ENCODE data around the gene WDSUB1. TPM values are rescaled to one million over a fixed set of nuclear protein-coding genes. Genes with fewer than 3 reads are reported as not detected.

WDSUB1 gene
- total and polyA plus RNA-seq, 3 experiments from 2014 or later, result 4.4 to 11.3 (median 4.6) TPM

DNA sequence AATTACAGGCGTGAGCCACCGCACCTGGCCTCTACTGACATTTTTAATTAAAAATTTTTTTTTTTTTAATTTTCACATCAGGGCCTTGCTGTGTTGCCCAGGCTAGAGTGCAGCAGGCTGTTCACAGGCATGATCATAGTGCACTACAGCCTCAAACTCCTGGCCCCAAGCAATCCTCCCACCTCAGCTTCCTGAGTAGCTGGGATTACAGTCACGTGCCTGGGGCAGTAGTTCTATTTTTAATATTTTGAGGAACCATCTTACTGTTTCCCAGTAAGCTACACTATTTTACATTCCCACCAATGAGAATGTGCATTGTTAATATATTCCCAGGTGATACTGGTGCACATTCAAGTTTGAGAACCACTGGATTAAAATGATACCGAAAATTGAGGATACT is 92.7 kb downstream of the WDSUB1 start:
- Histone ChIP-seq H3K9me3 (ENCODE audit: low read length) (no peaks in the 10 kb centered on the region), H3K27me3 (ENCODE audit: insufficient read depth, low read length, poor library complexity, severe bottlenecking) (no peaks in the 10 kb centered on the region), H3K36me3 (ENCODE audit: insufficient read depth, low read length) (no peaks in the 10 kb centered on the region), H3K4me1 (ENCODE audit: insufficient read depth, low read length) (no peaks in the 10 kb centered on the region), H3K4me3 (ENCODE audit: low read length) (no peak overlapping the region), H3K27ac (ENCODE audit: low read depth, low read length) (no peak overlapping the region)
- Mint-ChIP-seq H3K27ac (no peak overlapping the region), H3K9me3 (no peaks in the 10 kb centered on the region), H3K4me1 (peaks cover under 1 to 4% (median 1%) of the 10 kb centered on the region in 3 donors), H3K4me3 (no peak overlapping the region), H3K36me3 (no peaks in the 10 kb centered on the region), H3K27me3 (peaks cover 0 to 5% of the 10 kb centered on the region in 2 donors)
- ChIA-PET CTCF (no interaction called here), POLR2A (no interaction called here)
- DNase-seq, result no peak

DNA sequence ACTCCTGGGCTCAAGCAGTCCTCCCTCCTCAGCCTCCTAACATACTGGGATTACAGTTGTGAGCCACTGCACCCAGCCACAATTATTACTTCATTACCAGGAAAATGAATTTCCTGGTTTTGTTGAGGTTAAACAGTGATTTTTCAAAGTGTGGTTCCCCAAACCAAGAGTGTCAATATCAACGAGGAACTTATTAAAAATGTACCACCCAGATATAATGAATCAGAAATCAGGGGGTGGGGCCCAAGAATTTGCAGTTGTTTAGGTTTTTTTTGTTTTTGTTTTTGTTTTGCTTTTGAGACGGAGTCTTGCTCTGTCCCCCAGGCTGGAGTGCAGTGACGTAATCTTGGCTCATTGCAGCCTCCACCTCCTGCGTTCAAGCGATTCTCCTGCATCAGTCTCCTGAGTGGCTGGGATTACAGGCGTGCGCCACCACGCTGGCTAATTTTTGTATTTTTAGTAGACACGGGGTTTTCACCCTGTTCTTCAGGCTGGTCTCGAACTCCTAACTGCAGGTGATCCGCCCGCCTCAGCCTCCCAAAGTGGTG is 94.1 kb downstream of the WDSUB1 start:
- Mint-ChIP-seq H3K27ac (no peak overlapping the region), H3K4me1 (no peaks in the 10 kb centered on the region), H3K9me3 (no peaks in the 10 kb centered on the region), H3K36me3 (no peaks in the 10 kb centered on the region), H3K27me3 (peaks cover 0 to 5% of the 10 kb centered on the region in 2 donors), H3K4me3 (no peak overlapping the region)
- Histone ChIP-seq H3K36me3 (ENCODE audit: insufficient read depth, low read length) (no peaks in the 10 kb centered on the region), H3K27me3 (ENCODE audit: insufficient read depth, low read length, poor library complexity, severe bottlenecking) (no peaks in the 10 kb centered on the region), H3K9me3 (ENCODE audit: low read length) (no peaks in the 10 kb centered on the region), H3K4me3 (ENCODE audit: low read length) (no peak overlapping the region), H3K27ac (ENCODE audit: low read depth, low read length) (no peak overlapping the region), H3K4me1 (ENCODE audit: insufficient read depth, low read length) (no peaks in the 10 kb centered on the region)
- POLR2A ChIA-PET, result no interaction called here
- CTCF ChIA-PET, result no interaction called here
- DNase-seq, result no peak

DNA sequence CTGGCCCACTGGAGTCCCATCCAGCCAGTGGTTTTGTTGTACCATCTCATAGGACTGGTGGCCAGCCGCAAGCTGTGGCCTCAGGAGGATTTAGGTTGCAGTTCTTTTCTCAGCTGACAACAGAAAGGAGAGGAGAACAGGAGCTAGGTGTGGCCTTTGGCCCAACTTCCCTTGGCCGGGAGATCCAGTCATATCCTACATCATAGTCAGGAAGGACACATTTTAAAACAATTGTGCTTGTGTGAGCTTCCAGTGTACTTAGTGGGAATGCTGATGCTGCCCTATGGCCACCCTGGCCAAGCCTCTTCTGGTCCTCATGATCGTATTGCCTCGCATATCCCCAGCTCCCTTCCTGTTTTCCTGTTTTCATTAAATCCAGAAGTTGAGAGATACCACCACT is 98.1 kb downstream of the WDSUB1 start:
- no peaks in the 10 kb centered on the region for H3K4me1 ChIP-seq (ENCODE audit: insufficient read depth, low read length)
- H3K27ac Mint-ChIP-seq, result no peak overlapping the region
- no peak overlapping the region for H3K4me3 ChIP-seq (ENCODE audit: low read length)
- peaks cover 0 to 2% of the 10 kb centered on the region in 2 donors for H3K27me3 Mint-ChIP-seq
- no peak overlapping the region for H3K4me3 Mint-ChIP-seq
- no peak overlapping the region for H3K27ac ChIP-seq (ENCODE audit: low read depth, low read length)
- no peak for DNase-seq
- H3K4me1 Mint-ChIP-seq, result peaks cover 0 to 5% (median 0%) of the 10 kb centered on the region in 3 donors
- no peaks in the 10 kb centered on the region for H3K9me3 ChIP-seq (ENCODE audit: low read length)
- ChIA-PET CTCF (interaction anchor here (1.3 kb wide), 1 partner anchor 8 kb away, joined by 3 read pairs; no protein-coding TSS in a partner anchor), POLR2A (no interaction called here)
- H3K27me3 ChIP-seq (ENCODE audit: insufficient read depth, low read length, poor library complexity, severe bottlenecking), result no peaks in the 10 kb centered on the region
- H3K9me3 Mint-ChIP-seq, result no peaks in the 10 kb centered on the region
- no peaks in the 10 kb centered on the region for H3K36me3 Mint-ChIP-seq
- H3K36me3 ChIP-seq (ENCODE audit: insufficient read depth, low read length), result no peaks in the 10 kb centered on the region

DNA sequence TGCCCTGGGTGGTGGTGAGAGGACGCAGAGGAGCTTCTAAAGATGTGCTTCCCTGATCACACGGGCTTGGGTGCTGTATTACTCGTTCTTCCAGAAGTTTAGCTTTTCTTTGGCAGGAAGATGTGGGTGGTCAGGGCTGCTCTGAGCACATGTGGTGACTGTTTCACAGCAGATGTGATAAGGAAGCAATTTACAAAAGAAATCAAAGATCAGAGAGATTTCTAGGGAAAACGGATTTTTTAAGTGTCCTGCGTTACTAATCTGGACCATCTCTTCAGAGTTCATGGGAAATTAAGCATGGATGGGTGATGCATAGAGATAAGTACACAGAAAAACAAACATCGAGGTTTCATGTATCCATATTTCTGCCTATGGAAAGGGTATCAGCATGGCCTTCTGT is 99.4 kb downstream of the WDSUB1 start:
- Histone ChIP-seq H3K9me3 (ENCODE audit: low read length) (no peaks in the 10 kb centered on the region), H3K4me1 (ENCODE audit: insufficient read depth, low read length) (no peaks in the 10 kb centered on the region), H3K36me3 (ENCODE audit: insufficient read depth, low read length) (no peaks in the 10 kb centered on the region), H3K27me3 (ENCODE audit: insufficient read depth, low read length, poor library complexity, severe bottlenecking) (no peaks in the 10 kb centered on the region), H3K4me3 (ENCODE audit: low read length) (no peak overlapping the region), H3K27ac (ENCODE audit: low read depth, low read length) (no peak overlapping the region)
- peaks cover 0 to 5% (median 0%) of the 10 kb centered on the region in 3 donors for H3K4me1 Mint-ChIP-seq
- H3K4me3 Mint-ChIP-seq, result no peak overlapping the region
- peaks cover 0 to 3% of the 10 kb centered on the region in 2 donors for H3K27me3 Mint-ChIP-seq
- ChIA-PET POLR2A (no interaction called here), CTCF (interaction anchor here (1.1 kb wide), 1 partner anchor 14 kb away, joined by 3 read pairs; no protein-coding TSS in a partner anchor)
- DNase-seq, result no peak
- H3K27ac Mint-ChIP-seq, result no peak overlapping the region
- H3K36me3 Mint-ChIP-seq, result peaks cover 0 to 8% (median 4%) of the 10 kb centered on the region in 3 donors
- no peaks in the 10 kb centered on the region for H3K9me3 Mint-ChIP-seq

DNA sequence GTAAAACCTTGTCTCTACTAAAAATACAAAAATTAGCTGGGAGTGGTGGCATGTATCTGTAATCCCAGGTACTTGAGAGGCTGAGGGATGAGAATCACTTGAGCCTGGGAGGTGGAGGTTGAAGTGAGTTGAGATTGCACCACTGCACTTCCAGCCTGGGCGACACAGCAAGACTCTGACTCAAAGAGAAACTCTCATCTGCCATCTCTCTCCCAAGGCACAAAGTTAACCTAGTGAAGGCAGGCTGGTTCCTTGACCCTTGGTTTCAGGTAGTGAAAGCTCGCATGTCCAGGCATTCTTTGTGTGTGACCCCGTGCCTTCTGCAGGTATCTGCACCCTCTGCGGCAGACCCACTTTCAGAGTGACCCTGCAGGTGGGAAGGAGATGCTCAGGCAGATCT is 100.0 kb downstream of the WDSUB1 start:
- Histone ChIP-seq H3K27ac (ENCODE audit: low read depth, low read length) (no peak overlapping the region), H3K4me1 (ENCODE audit: insufficient read depth, low read length) (no peaks in the 10 kb centered on the region), H3K9me3 (ENCODE audit: low read length) (no peaks in the 10 kb centered on the region), H3K36me3 (ENCODE audit: insufficient read depth, low read length) (no peaks in the 10 kb centered on the region), H3K4me3 (ENCODE audit: low read length) (no peak overlapping the region), H3K27me3 (ENCODE audit: insufficient read depth, low read length, poor library complexity, severe bottlenecking) (no peaks in the 10 kb centered on the region)
- peaks cover 0 to 5% (median 0%) of the 10 kb centered on the region in 3 donors for H3K4me1 Mint-ChIP-seq
- H3K4me3 Mint-ChIP-seq, result no peak overlapping the region
- no peak overlapping the region for H3K27ac Mint-ChIP-seq
- peaks cover 0 to 3% of the 10 kb centered on the region in 2 donors for H3K27me3 Mint-ChIP-seq
- H3K36me3 Mint-ChIP-seq, result peaks cover 0 to 8% (median 4%) of the 10 kb centered on the region in 3 donors
- POLR2A ChIA-PET, result no interaction called here
- DNase-seq, result no peak
- no peaks in the 10 kb centered on the region for H3K9me3 Mint-ChIP-seq
- CTCF ChIA-PET, result interaction anchor here (1.1 kb wide), 1 partner anchor 13 kb away, joined by 3 read pairs; no protein-coding TSS in a partner anchor
